Liver (tissue), 9 donors: ENCODE data around the gene THBS3. TPM values are rescaled to one million over a fixed set of nuclear protein-coding genes. Genes with fewer than 3 reads are reported as not detected.
"Not testable (repeated sequence)": the region's sequence is repeated elsewhere in the genome, so short reads cannot be mapped to it uniquely, and the experiment has no call there.

ENCODE experiments used
- DNase-seq: peaks from one replicate; pipeline ENCODE4 v3.0.0-alpha.2; 2017; ENCODE audit warnings: low spot score
- H3K27ac ChIP-seq, 2 donors: one replicate each; pipeline ENCODE4 v1.7.0; 2013; ENCODE audit warnings: inconsistent platforms in 2 of 2, low read length in 2 of 2, control low read depth in 1 of 2, low read depth in 1 of 2, mild to moderate bottlenecking in 1 of 2
- H3K27me3 ChIP-seq, 4 donors: one replicate each; pipeline versions ENCODE4 v1.6.1 to v1.7.0; 2013; ENCODE audit warnings: low read length in 3 of 4, inconsistent platforms in 1 of 4, mild to moderate bottlenecking in 1 of 4, moderate library complexity in 1 of 4; ENCODE audit not compliant: control insufficient read depth in 4 of 4, insufficient read depth in 4 of 4
- H3K36me3 ChIP-seq, 4 donors: one replicate each; pipeline versions ENCODE4 v1.6.1 to v1.7.0; 2013; ENCODE audit warnings: low read length in 3 of 4, mild to moderate bottlenecking in 3 of 4, low read depth in 1 of 4, moderate library complexity in 1 of 4; ENCODE audit not compliant: control insufficient read depth in 4 of 4, insufficient read depth in 3 of 4
- H3K4me1 ChIP-seq, 4 donors: one replicate each; pipeline versions ENCODE4 v1.6.1 to v1.7.0; 2013; ENCODE audit warnings: low read length in 3 of 4, mild to moderate bottlenecking in 3 of 4, moderate library complexity in 1 of 4; ENCODE audit not compliant: control insufficient read depth in 4 of 4, insufficient read depth in 4 of 4
- H3K4me3 ChIP-seq, 3 donors: one replicate each; pipeline versions ENCODE4 v1.6.1 to v1.7.0; 2013; ENCODE audit warnings: low read length in 3 of 3, control low read depth in 1 of 3, low read depth in 1 of 3, mild to moderate bottlenecking in 1 of 3
- H3K9ac ChIP-seq, 2 donors: one replicate each; pipeline ENCODE4 v1.7.0; 2013; ENCODE audit warnings: low read length in 2 of 2, mild to moderate bottlenecking in 2 of 2, moderate library complexity in 2 of 2, control low read depth in 1 of 2, low read depth in 1 of 2
- H3K9me3 ChIP-seq, 4 donors: one replicate each; pipeline versions ENCODE4 v1.6.1 to v1.7.0; 2013; ENCODE audit warnings: low read length in 3 of 4; ENCODE audit not compliant: control insufficient read depth in 4 of 4
- CTCF ChIP-seq: fragments of 150-350 bp; IDR thresholded peaks from 2 replicates; pipeline ENCODE4 v1.5.1; 2017; ENCODE audit warnings: improper control_type of control experiment, low read depth, low read length; ENCODE audit not compliant: missing input control
- EGR1 ChIP-seq, 2 donors: IDR thresholded peaks; 2 replicates each; pipeline ENCODE4 v1.6.1; 2016 to 2018; ENCODE audit warnings: antibody characterized with exemption in 2 of 2, low read depth in 2 of 2
- FOXA1 ChIP-seq: IDR thresholded peaks from 2 replicates; pipeline ENCODE4 v1.6.1; 2016; ENCODE audit warnings: antibody characterized with exemption
- HNF4A ChIP-seq, 2 donors: conservative IDR thresholded peaks; 2 replicates each; pipeline ENCODE4 v1.6.1; 2016; ENCODE audit warnings: antibody characterized with exemption in 2 of 2, mild to moderate bottlenecking in 2 of 2
- JUND ChIP-seq, 2 donors: IDR thresholded peaks; 2 replicates each; pipeline ENCODE4 v1.6.1; 2016; ENCODE audit warnings: antibody characterized with exemption in 2 of 2
- NR2F2 ChIP-seq: IDR thresholded peaks from 2 replicates; pipeline ENCODE4 v1.6.1; 2016; ENCODE audit warnings: antibody characterized with exemption
- RAD21 ChIP-seq, 2 donors: IDR thresholded peaks; 2 replicates each; pipeline ENCODE4 v1.6.1; 2016; ENCODE audit warnings: antibody characterized with exemption in 2 of 2, mild to moderate bottlenecking in 2 of 2
- REST ChIP-seq: IDR thresholded peaks from 2 replicates; pipeline ENCODE4 v1.6.1; 2016; ENCODE audit warnings: antibody characterized with exemption, mild to moderate bottlenecking
- RXRA ChIP-seq, 2 donors: IDR thresholded peaks; 2 replicates each; pipeline ENCODE4 v1.6.1; 2017 to 2018; ENCODE audit warnings: antibody characterized with exemption in 2 of 2, mild to moderate bottlenecking in 1 of 2
- SP1 ChIP-seq: IDR thresholded peaks from 2 replicates; pipeline ENCODE4 v1.6.1; 2018; ENCODE audit warnings: antibody characterized with exemption, mild to moderate bottlenecking
- YY1 ChIP-seq: IDR thresholded peaks from 2 replicates; pipeline ENCODE4 v1.6.1; 2016; ENCODE audit warnings: antibody characterized with exemption, mild to moderate bottlenecking
- WGBS: extraction: QIAGEN DNeasy Blood & Tissue Kit; methylation state at CpG from one replicate; pipeline ENCODE4 v1.1.7; 2013; 5-methylcytosine and 5-hydroxymethylcytosine counted together
- polyA plus RNA-seq, 2 donors: library from polyadenylated mRNA; stranded (reverse) in 1 of 2; unstranded in 1 of 2; fragments of 200-250 nt in 1 of 2; fragments of >200 nt in 1 of 2; fragmentation: Nextera tagmentation in 1 of 2; extraction: Ambion mirVana in 1 of 2; gene quantifications; one replicate each; pipeline versions ENCODE4 v1.2.1 to v1.2.3, GENCODE V29; 2013 to 2015
- total RNA-seq, 2 donors: library from RNA; depleted of rRNA; stranded (reverse); fragments of >200 nt; gene quantifications; one replicate each; pipeline ENCODE4 v1.2.3, GENCODE V29; 2014
- TF ChIP-seq, protein P1 (sequence below): IDR thresholded peaks from 2 replicates; pipeline ENCODE4 v1.6.1; 2016; ENCODE audit warnings: antibody characterized with exemption
- donor health status: healthy.
- donor health status: healthy.
- donor health status: healthy.
- donor health status: healthy.
- donor health status: healthy.

Gene THBS3
- total and polyA plus RNA-seq, 4 donors, result 3.1 to 6.9 (median 4.2) TPM

- TF ChIP-seq REST, result no peak
Observed at GRCh38 chr1:155169541-155169940, 38.2 kb downstream of the THBS3 start (continued).

GRCh38 chr1:155168456-155169210 lies 39.1 kb downstream of the THBS3 start:
- no peak overlapping the region for H3K27ac ChIP-seq
- H3K27me3 ChIP-seq, result no peaks in the 10 kb centered on the region
- H3K9ac ChIP-seq, result no peak overlapping the region
- 87% methylated on average over 10 of the region's 10 CpGs for WGBS
- no peak for DNase-seq
- no peak overlapping the region for H3K4me3 ChIP-seq
- H3K9me3 ChIP-seq, result no peaks in the 10 kb centered on the region
- TF ChIP-seq, protein P1, sequence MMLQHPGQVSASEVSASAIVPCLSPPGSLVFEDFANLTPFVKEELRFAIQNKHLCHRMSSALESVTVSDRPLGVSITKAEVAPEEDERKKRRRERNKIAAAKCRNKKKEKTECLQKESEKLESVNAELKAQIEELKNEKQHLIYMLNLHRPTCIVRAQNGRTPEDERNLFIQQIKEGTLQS, result no peak
- TF ChIP-seq HNF4A (conservative IDR thresholded peaks at IDR 0.05) (no peak), JUND (IDR thresholded peaks at IDR 0.05) (no peak), YY1 (no peak), NR2F2 (no peak), SP1 (no peak), EGR1 (IDR thresholded peaks at IDR 0.05; ENCODE audit: low read depth in 2 of 2) (no peak)
- H3K4me1 ChIP-seq, result peaks cover 0 to 21% (median 15%) of the 10 kb centered on the region in 4 donors
- H3K36me3 ChIP-seq, result peaks cover 0 to 11% (median 5%) of the 10 kb centered on the region in 4 donors

DNA sequence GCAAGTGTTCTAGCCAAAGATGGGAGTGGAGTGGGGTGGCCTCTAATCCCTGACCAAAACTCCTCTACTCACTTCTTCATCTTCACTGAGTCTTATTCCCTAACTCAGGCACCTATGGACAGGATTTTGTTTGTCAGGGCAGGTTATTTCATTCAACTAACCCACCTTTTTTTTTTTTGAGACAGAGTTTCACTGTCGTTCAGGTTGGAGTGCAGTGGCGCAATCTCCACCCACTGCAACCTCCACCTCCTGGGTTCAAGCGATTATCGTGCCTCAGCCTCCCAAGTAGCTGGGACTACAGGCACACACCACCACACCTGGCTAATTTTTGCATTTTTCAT lies 39.6 kb downstream of the THBS3 start:
- not testable (repeated sequence) for H3K4me3 ChIP-seq, H3K9ac ChIP-seq, H3K9me3 ChIP-seq, H3K27ac ChIP-seq, DNase-seq, H3K27me3 ChIP-seq
- WGBS, result 27% methylated on average over 4 of the region's 4 CpGs
- H3K4me1 ChIP-seq, result peaks cover 0 to 19% (median 15%) of the 10 kb centered on the region in 4 donors
- peaks cover 0 to 11% (median 5%) of the 10 kb centered on the region in 4 donors for H3K36me3 ChIP-seq

DNA sequence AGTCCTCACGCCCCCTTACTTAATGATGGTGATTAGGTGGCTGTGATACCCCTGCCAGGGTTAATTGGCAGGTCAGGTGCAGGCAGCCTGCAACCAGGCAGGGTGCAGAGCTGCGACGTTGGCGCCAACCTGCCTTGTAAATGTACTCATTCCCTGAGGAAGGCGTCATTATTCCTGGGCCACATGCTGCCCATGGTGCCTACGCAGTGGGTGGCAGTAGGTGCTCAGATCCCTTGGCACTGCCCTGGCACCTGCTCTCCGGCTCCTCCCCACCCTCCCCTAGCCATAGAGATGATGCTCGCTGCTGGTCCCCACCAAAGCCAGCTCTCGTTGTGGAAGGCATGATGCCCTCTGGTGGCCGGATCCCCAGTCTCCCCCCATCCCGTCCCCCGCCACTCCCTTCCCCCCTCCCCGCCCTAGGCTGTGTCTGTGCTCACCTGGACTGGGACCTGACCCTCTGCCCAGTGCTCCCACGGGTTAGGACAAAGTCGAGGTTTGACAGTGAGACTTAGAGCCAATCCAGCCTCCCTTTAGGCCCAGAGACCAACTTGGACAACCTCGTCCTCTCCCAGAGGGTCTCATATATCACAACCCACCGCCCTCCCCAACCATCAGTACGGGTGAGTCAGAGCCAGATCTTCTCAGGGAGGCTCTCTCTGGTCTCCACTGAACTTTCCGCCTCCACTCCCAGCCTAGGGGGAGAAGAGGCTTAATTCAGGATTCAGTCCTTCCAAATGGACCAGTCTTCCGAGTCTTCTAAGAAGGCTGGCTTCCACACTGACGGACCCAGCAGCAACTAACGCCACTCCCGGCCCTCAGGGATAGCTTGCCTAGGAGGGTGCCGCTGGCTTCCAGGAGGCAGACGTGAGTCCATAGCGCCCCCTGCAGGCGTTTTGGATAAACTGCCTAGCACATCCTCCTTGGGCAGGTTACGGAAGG lies 40.3 kb downstream of the THBS3 start:
- 10% methylated on average over 28 of the region's 28 CpGs for WGBS
- no peak overlapping the region for H3K4me3 ChIP-seq
- H3K36me3 ChIP-seq, result peaks cover 0 to 11% (median 5%) of the 10 kb centered on the region in 4 donors
- no peaks in the 10 kb centered on the region for H3K9me3 ChIP-seq
- peak overlapping the region; percentile 56 to 63 for H3K27ac ChIP-seq
- peak overlapping the region in 1 of 2 donors; percentile 58 for H3K9ac ChIP-seq
- H3K4me1 ChIP-seq, result peaks cover 0 to 16% (median 12%) of the 10 kb centered on the region in 4 donors
- TF ChIP-seq RXRA (IDR thresholded peaks at IDR 0.05) (peak; percentile 39 to 55), CTCF (peak; percentile 89), YY1 (no peak), NR2F2 (peak; percentile 19), FOXA1 (no peak), HNF4A (conservative IDR thresholded peaks at IDR 0.05) (peak; percentile 11 to 46), RAD21 (IDR thresholded peaks at IDR 0.05) (peak; percentile 97 to 99), SP1 (no peak)
- TF ChIP-seq, protein P1, result no peak
- DNase-seq, result peak; percentile 89
- H3K27me3 ChIP-seq, result no peaks in the 10 kb centered on the region
